Left ventricle myocardium inferior (tissue), 1 donor: ENCODE results near the gene TNNC1. TPM values are rescaled to one million over a fixed set of nuclear protein-coding genes. Genes with fewer than 3 reads are reported as not detected.

Experiments
- DNase-seq: peaks from one replicate; pipeline ENCODE4 v3.0.0-alpha.2; 2020
- H3K27ac ChIP-seq: fragments of 200-600 bp; replicated peaks from 2 replicates; pipeline ENCODE4 v1.8.0; 2021
- H3K27me3 ChIP-seq: fragments of 200-600 bp; 2 replicates; pipeline ENCODE4 v1.8.0; 2021; ENCODE audit warnings: low read depth
- H3K36me3 ChIP-seq: fragments of 200-600 bp; 2 replicates; pipeline ENCODE4 v1.8.0; 2021
- H3K4me1 ChIP-seq: fragments of 200-600 bp; 2 replicates; pipeline ENCODE4 v1.8.0; 2021
- H3K4me3 ChIP-seq: fragments of 200-600 bp; 2 replicates; pipeline ENCODE4 v1.8.0; 2021; ENCODE audit warnings: mild to moderate bottlenecking, moderate library complexity
- H3K9me3 ChIP-seq: fragments of 200-600 bp; replicated peaks from 2 replicates; pipeline ENCODE4 v1.8.0; 2021
- CTCF ChIP-seq: fragments of 200-600 bp; IDR thresholded peaks from 2 replicates; pipeline ENCODE4 v1.8.0; 2021; ENCODE audit warnings: antibody characterized with exemption, mild to moderate bottlenecking, borderline replicate concordance
- intact Hi-C: fragments of 100-400 bp; cut with micrococcal nuclease; formaldehyde crosslinking; loops from one replicate; pipeline ENCODE4 v1.11.0; 2022
- total RNA-seq: library from RNA; stranded (reverse); fragmentation: NEBNext Ultra II Directional; extraction: Animal tissue kit (Norgen Biotek cat#: 25700); gene quantifications from one replicate; pipeline ENCODE4 v1.2.1, GENCODE V29; 2021
- donor health status: DM: no; HTN: yes; CAD: no; lungs with severe emphysema.

The TNNC1 gene
- total RNA-seq, 1 donor from 2014 or later: 8,962 TPM

GRCh38 chr3:52455283-52456168, 1.7 kb upstream of the TNNC1 start, which contains the start of gene NISCH:
NISCH (plus strand) TSS chr3:52455604; CDS start chr3:52455642, 38 bp downstream.
- no peaks in the 10 kb centered on the region for H3K9me3 ChIP-seq
- H3K4me3 ChIP-seq: peak within 1 kb of the TSS; percentile 86
- H3K27ac ChIP-seq: peak within 1 kb of the TSS; percentile 97
- H3K36me3 ChIP-seq: peaks cover 46% of the 10 kb centered on the region
- no peaks in the 10 kb centered on the region for H3K27me3 ChIP-seq
- intact Hi-C loops: no loop called here
- DNase-seq: peak; percentile 93
- H3K4me1 ChIP-seq: peaks cover 45% of the 10 kb centered on the region
- no peak for TF ChIP-seq CTCF

- intact Hi-C loops: no loop called here
- peak overlapping the region; percentile 86 for H3K4me3 ChIP-seq
- H3K27me3 ChIP-seq: no peaks in the 10 kb centered on the region
- no peak for DNase-seq
- no peaks in the 10 kb centered on the region for H3K9me3 ChIP-seq
- no peak for TF ChIP-seq CTCF
- peaks cover 51% of the 10 kb centered on the region for H3K4me1 ChIP-seq
- H3K36me3 ChIP-seq: peaks cover 44% of the 10 kb centered on the region
- H3K27ac ChIP-seq: peak overlapping the region; percentile 97
Measured at GRCh38 chr3:52454938-52455282, 1.1 kb upstream of the TNNC1 start.

GRCh38 chr3:52454250-52454937, 553 bp upstream of the TNNC1 start:
- peak overlapping the region; percentile 86 for H3K4me3 ChIP-seq
- H3K27ac ChIP-seq: peak overlapping the region; percentile 97
- no peaks in the 10 kb centered on the region for H3K9me3 ChIP-seq
- peaks cover 56% of the 10 kb centered on the region for H3K4me1 ChIP-seq
- peaks cover 39% of the 10 kb centered on the region for H3K36me3 ChIP-seq
- peak; percentile 56 for DNase-seq
- intact Hi-C loops: no loop called here
- TF ChIP-seq CTCF: no peak
- no peaks in the 10 kb centered on the region for H3K27me3 ChIP-seq

GRCh38 chr3:52452570-52453221, 1.1 kb downstream of the TNNC1 start:
- no peak for TF ChIP-seq CTCF
- Histone ChIP-seq H3K27me3 (no peaks in the 10 kb centered on the region), H3K9me3 (no peaks in the 10 kb centered on the region), H3K4me3 (peak overlapping the region; percentile 86), H3K4me1 (peaks cover 57% of the 10 kb centered on the region), H3K27ac (peak overlapping the region; percentile 97), H3K36me3 (peaks cover 22% of the 10 kb centered on the region)
- DNase-seq: peak; percentile 81
- intact Hi-C loops: no loop called here

GRCh38 chr3:52452126-52452525, 1.7 kb downstream of the TNNC1 start:
- Histone ChIP-seq H3K9me3 (no peaks in the 10 kb centered on the region), H3K4me3 (peak overlapping the region; percentile 86), H3K27ac (peak overlapping the region; percentile 97), H3K27me3 (no peaks in the 10 kb centered on the region), H3K4me1 (peaks cover 52% of the 10 kb centered on the region), H3K36me3 (peaks cover 22% of the 10 kb centered on the region)
- TF ChIP-seq CTCF: no peak
- intact Hi-C loops: no loop called here
- no peak for DNase-seq
